HG03025 (cell line): ENCODE results near the gene HOXA7.

ENCODE experiments used
- ATAC-seq: cut with Tn5 transposase; IDR thresholded peaks from one replicate; pipeline ENCODE4 v1.9.1; 2021; ENCODE audit warnings: mild to moderate bottlenecking, moderate library complexity; ENCODE audit not compliant: unreplicated experiment, low FRiP score

Gene HOXA7

GRCh38 chr7:27156508-27156898, at the start of gene HOXA7:
TSS of gene HOXA7 (minus strand) at chr7:27156675. CDS start at chr7:27156545, 130 bp downstream.
- no peak for ATAC-seq

- no peak for ATAC-seq
These were observed 49.1 kb upstream of the HOXA7 start for GRCh38 chr7:27205325-27206280.

DNA sequence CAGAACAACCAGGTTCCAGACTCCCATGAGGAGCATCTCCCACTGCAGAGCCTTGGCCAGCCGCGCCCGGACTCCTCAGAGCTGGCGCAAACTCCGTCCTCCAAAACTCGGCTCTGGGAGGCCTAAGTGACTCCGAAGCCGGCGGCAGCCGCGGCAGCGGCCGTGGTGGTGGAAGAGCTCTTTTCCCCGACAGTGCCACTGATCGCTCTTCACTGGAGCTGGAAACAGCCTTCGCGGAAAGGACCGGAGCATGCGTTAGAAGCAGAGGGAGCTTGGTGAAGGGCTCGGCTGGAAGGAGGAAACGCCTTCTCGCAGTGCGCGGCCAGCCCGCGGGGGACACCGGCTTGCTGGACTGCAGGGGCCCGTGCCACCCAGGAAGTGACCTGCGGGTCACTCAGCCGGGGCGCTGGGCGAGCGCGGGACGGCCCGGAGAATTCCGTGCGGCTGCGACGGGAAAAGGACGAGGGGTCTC, 48.4 kb upstream of the HOXA7 start:
- no peak for ATAC-seq

DNA sequence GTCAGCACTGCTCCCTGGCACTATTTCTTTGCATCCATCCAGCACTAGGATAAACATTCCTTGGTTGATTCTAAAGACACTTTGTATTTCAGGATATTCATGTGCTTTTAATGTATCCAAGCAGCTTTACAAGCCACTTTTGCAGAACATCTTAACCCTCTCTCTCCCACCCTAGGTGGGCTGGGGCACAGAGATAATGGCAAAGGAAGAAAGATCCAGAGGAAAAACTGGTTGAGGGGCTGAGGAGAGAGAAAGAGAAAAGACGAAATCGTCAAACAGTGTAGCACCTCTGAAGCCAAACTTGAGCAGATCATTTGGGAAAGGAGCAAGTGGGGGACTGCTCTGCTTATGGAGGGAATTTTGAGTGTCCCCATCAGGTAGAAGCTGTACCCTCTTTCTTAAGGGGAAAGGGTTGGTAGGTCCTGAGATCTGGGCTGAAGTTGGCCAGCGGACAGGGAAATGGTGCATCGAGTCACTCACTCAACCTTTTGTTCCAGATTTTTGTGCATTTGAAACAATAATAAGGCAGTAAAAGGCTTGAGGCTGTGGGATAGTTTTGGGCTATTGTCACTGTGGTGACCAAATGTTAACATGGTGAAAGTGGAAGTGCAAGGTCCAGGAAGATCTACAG, 47.6 kb upstream of the HOXA7 start:
- ATAC-seq, result no peak

- no peak for ATAC-seq
These were observed 47.0 kb upstream of the HOXA7 start for GRCh38 chr7:27203365-27203953.

- no peak for ATAC-seq
These were observed 46.3 kb upstream of the HOXA7 start for GRCh38 chr7:27202862-27203134.

DNA sequence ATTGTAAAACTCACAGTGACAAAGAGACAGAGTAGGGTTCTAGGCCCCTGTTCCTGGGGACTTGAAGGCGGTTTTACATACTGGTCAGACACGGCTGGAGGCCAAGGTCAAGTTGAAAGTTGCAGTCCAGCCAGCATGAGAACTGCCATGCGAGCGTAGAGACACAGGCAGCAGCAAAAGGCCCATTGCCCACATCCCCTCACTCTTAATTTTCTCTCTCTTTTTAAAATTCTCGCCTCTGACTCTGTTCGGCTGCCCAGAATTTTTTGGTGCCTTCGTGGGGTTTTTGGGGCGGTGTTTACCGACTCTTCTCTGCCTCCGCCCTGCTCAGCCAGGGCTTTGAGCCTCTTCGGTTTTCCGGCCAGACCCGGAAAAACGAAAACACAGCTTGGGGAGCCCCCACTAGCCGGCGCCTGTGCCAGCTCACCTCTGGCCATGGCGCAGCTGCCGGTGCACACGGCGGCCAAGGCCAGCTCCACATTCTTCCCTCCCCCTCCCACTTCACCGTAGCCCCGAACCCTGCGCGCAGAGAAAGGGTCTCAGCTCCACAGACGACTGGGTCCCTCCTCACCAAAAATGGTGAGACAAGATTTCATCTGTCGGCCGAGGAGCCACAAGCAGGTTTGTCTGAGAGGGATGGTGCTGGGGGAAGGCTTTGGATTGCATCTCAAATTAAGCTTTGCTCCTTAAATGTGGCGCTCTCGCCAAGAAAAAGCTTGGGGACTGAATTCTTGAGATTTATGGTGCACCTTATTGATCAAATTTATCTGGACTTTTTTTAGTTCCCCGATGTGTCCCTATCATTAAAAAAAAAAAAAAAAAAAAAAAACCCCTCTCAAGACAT, 45.8 kb upstream of the HOXA7 start:
- ATAC-seq, result no peak

DNA sequence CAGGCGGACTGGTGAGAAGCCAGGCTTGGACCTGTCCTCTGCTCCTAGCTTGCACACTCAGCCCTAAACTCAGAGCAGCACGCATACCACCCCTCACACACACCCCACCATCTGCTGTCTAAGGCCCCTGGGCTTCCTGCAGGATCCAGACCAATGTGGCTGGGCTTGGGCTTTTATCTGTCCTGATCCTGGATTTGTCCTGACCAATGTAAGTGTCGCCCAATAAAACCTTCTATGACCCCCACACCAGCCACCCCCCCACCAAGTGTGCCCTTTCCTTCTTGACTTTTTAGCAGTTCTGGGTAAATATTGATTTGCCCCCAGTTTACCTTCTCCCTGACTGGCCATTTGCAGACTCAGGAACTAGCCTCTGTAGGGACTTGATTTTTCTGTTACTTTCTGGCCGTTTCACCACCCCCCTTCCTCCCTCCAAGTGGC, 45.1 kb upstream of the HOXA7 start:
- ATAC-seq, result no peak

- no peak for ATAC-seq
These were observed 44.5 kb upstream of the HOXA7 start for GRCh38 chr7:27200761-27201579.

GRCh38 chr7:27199849-27200760, 43.6 kb upstream of the HOXA7 start, which contains the start of gene HOXA13:
TSS of gene HOXA13 (minus strand) at chr7:27200091. CDS start at chr7:27200077, 14 bp downstream.
- ATAC-seq, result no peak

DNA sequence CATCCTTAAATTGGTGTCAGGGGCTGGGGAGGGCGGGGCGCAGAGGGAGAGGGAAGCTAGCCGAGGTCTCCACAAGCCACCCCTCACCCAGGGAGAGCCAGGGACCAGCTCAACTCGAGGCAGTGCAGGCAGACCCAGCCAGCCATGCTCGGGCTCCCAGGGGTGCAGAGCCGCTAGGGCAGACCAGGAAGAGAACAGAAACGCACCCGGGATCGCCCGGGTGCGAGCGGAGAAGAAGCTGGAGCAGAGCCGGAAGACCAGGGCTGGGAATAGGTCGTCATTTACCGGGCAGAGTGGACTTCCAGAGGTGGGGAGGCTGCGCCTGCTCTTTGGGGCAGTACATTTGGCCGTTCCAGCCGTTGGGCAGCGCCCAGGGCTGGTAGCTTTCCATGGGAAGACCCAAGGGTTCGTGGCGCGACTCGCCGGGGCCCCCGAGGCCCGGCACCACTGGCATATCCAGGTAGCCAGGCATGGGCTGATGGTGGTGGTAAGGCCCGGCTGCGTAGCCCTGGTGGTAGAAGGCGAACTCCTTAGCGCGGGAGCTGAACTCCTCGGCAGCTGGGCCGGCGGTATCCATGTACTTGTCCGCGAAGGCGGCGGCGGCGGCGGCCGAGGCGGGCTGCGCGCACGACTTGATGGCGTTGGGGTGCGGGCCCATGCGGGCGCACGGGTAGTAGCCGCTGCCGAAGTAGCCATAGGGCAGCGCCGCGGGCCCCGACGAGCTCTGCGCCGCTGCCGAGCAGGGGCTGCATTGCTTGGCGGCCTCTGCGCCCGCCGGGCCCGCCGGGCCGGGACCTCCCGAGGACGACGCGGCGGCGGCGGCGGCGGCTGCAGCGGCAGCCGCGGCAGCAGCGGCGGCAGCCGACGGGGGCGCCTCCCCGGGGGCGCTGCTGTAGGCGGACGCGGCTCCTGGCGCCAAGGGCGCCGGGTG, 42.7 kb upstream of the HOXA7 start:
- ATAC-seq, result no peak

- ATAC-seq, result no peak
These were observed 41.8 kb upstream of the HOXA7 start for GRCh38 chr7:27198138-27198841.

- ATAC-seq, result no peak
These were observed 40.9 kb upstream of the HOXA7 start for GRCh38 chr7:27197137-27198042.

GRCh38 chr7:27196287-27196767, 39.9 kb upstream of the HOXA7 start:
- ATAC-seq, result no peak

DNA sequence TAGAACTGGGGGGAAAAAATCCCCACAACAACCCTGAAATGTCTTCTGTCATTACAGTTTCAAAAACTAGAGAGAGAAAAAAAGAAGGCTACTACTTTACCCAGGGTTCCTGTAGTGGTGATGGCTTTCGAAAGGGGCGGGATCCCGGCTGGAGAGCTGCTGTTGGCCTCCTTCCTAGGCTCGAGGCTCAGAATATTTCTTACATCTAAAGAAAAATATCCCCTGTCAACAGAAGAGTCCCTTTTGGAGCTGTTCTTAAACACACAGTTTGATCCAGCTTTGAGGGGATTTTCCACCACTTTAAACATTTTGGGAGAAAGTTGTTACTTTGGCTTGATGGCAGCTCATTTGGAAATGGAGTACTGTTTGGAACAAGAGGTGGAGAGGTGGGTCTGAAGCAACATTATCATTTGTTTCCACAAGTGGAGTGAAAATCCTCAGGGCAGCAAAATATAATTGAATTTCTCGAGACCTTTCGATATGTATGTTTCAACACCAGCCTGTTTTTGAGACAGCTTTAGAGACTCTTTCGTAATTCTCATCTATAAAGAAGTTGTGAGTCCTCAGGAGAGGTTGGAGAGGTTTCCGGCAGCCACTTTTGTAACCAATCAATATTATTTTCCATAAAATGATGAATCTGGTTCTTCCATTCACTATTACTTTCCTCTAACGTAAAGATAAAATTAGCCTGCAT, 38.4 kb upstream of the HOXA7 start:
- no peak for ATAC-seq
